Parathyroid adenoma (tissue), 2 donors: ENCODE measurements around the gene F10.

Experiments used
- H2AFZ ChIP-seq: fragments of 300-600 bp; sonication (generic); one replicate; pipeline ENCODE4 v1.7.0; 2017; ENCODE audit warnings: antibody characterized with exemption, mild to moderate bottlenecking
- H3K27ac ChIP-seq: fragments of 300-600 bp; sonication (generic); one replicate; pipeline ENCODE4 v1.7.0; 2017
- H3K27me3 ChIP-seq: fragments of 300-600 bp; sonication (generic); one replicate; pipeline ENCODE4 v1.7.0; 2017; ENCODE audit warnings: low read length; ENCODE audit not compliant: control insufficient read depth, insufficient read depth
- H3K36me3 ChIP-seq: fragments of 300-600 bp; sonication (generic); one replicate; pipeline ENCODE4 v1.7.0; 2017; ENCODE audit warnings: low read length; ENCODE audit not compliant: control insufficient read depth, insufficient read depth
- H3K4me1 ChIP-seq: fragments of 300-600 bp; sonication (generic); one replicate; pipeline ENCODE4 v1.7.0; 2017; ENCODE audit warnings: control low read depth
- H3K4me2 ChIP-seq: fragments of 300-600 bp; sonication (generic); one replicate; pipeline ENCODE4 v1.7.0; 2017; ENCODE audit warnings: low read length
- H3K4me3 ChIP-seq: fragments of 300-600 bp; sonication (generic); one replicate; pipeline ENCODE4 v1.7.0; 2017; ENCODE audit warnings: low read depth, low read length
- H3K79me2 ChIP-seq: fragments of 300-600 bp; sonication (generic); one replicate; pipeline ENCODE4 v1.7.0; 2017; ENCODE audit warnings: control low read depth
- H3K9ac ChIP-seq: fragments of 300-600 bp; sonication (generic); one replicate; pipeline ENCODE4 v1.7.0; 2017; ENCODE audit warnings: mild to moderate bottlenecking
- H3K9me3 ChIP-seq: fragments of 300-600 bp; sonication (generic); one replicate; pipeline ENCODE4 v1.7.0; 2017; ENCODE audit warnings: low read length; ENCODE audit not compliant: control insufficient read depth
- TF ChIP-seq, protein P1 (sequence below): fragments of 300-600 bp; sonication (generic); IDR thresholded peaks from one replicate; pipeline ENCODE4 v1.7.0; 2017; ENCODE audit warnings: antibody characterized with exemption, mild to moderate bottlenecking
- donor health status: primary hyperparathyroidism.

Gene F10

DNA sequence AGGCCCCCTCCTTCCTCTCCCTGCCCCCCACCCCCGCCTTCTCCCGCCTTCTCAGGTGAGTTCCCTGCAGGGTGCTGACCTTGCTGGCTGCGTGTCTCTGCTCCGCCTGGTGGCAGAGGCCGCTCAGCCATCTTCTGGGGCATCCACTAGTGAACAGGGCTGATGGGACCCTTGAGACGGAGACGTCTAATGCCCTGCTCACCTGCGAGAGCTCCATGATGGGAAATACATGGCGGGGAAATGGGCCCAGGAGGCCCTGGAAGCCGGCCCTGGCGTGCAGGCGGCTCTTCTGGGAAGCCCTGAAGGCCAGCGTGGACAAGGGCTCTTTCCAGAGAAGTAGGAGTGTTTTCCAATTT, 32.2 kb upstream of the F10 start:
- H3K4me1 ChIP-seq = no peaks in the 10 kb centered on the region
- no peak overlapping the region for H3K9ac ChIP-seq
- no peak overlapping the region for H3K4me3 ChIP-seq
- no peaks in the 10 kb centered on the region for H3K79me2 ChIP-seq
- no peaks in the 10 kb centered on the region for H3K9me3 ChIP-seq
- TF ChIP-seq, protein P1, sequence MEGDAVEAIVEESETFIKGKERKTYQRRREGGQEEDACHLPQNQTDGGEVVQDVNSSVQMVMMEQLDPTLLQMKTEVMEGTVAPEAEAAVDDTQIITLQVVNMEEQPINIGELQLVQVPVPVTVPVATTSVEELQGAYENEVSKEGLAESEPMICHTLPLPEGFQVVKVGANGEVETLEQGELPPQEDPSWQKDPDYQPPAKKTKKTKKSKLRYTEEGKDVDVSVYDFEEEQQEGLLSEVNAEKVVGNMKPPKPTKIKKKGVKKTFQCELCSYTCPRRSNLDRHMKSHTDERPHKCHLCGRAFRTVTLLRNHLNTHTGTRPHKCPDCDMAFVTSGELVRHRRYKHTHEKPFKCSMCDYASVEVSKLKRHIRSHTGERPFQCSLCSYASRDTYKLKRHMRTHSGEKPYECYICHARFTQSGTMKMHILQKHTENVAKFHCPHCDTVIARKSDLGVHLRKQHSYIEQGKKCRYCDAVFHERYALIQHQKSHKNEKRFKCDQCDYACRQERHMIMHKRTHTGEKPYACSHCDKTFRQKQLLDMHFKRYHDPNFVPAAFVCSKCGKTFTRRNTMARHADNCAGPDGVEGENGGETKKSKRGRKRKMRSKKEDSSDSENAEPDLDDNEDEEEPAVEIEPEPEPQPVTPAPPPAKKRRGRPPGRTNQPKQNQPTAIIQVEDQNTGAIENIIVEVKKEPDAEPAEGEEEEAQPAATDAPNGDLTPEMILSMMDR = no peak
- no peaks in the 10 kb centered on the region for H3K36me3 ChIP-seq
- H3K27ac ChIP-seq = no peak overlapping the region
- H2AFZ ChIP-seq = no peak overlapping the region
- H3K4me2 ChIP-seq = no peak overlapping the region
- no peaks in the 10 kb centered on the region for H3K27me3 ChIP-seq

DNA sequence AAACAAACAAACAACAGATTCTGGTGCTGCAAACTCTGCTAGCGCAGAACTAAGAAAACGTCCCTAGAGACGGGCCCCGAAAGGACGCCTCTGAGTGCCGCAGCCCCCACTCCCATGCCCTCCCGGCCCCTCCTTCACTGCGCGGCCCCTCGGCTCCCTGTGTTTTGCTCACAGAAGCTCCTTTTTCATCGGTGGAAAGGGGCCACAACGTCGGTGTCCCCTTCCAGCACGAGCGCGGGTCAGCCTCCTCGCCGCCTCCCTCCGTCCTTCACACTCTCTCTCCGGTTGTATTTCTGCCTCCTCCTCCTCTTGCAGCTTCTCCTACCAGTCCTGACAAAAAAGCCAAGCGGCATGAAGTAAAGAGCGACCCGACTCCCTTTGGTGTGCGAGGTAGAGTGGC, 31.8 kb upstream of the F10 start:
- H3K4me3 ChIP-seq = no peak overlapping the region
- H3K4me2 ChIP-seq = no peak overlapping the region
- no peak overlapping the region for H2AFZ ChIP-seq
- H3K27me3 ChIP-seq = no peaks in the 10 kb centered on the region
- TF ChIP-seq, protein P1 = no peak
- H3K4me1 ChIP-seq = no peaks in the 10 kb centered on the region
- no peak overlapping the region for H3K27ac ChIP-seq
- no peaks in the 10 kb centered on the region for H3K79me2 ChIP-seq
- H3K9me3 ChIP-seq = no peaks in the 10 kb centered on the region
- H3K9ac ChIP-seq = no peak overlapping the region
- H3K36me3 ChIP-seq = no peaks in the 10 kb centered on the region

DNA sequence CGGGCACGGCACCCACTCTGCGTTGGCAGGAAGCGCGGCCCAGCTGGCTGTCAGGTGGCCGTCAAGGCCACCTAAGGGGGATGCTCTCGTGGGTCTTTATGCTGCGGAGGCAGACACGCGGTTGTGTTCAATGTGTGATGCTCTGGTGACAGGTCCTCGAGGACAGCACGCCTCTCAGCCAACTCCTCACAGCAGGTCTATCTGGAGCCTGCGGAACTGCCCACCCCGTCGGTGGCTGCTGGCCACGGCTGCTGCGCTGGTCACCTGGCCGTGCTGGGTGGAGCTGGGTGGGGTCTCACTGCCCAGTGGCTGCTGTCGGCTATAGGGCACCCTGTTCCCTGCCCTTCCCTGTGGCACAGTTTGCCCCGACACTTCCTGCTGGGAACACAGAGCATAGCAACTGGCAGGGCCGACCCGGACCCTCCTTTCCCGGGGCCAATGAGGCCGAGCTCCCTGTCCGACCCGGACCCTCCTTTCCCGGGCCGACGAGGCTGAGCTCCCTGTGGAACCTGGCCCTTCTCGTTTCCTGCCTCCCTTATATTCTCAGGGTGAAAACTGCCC, 31.3 kb upstream of the F10 start:
- Histone ChIP-seq H2AFZ (no peak overlapping the region), H3K36me3 (no peaks in the 10 kb centered on the region)

DNA sequence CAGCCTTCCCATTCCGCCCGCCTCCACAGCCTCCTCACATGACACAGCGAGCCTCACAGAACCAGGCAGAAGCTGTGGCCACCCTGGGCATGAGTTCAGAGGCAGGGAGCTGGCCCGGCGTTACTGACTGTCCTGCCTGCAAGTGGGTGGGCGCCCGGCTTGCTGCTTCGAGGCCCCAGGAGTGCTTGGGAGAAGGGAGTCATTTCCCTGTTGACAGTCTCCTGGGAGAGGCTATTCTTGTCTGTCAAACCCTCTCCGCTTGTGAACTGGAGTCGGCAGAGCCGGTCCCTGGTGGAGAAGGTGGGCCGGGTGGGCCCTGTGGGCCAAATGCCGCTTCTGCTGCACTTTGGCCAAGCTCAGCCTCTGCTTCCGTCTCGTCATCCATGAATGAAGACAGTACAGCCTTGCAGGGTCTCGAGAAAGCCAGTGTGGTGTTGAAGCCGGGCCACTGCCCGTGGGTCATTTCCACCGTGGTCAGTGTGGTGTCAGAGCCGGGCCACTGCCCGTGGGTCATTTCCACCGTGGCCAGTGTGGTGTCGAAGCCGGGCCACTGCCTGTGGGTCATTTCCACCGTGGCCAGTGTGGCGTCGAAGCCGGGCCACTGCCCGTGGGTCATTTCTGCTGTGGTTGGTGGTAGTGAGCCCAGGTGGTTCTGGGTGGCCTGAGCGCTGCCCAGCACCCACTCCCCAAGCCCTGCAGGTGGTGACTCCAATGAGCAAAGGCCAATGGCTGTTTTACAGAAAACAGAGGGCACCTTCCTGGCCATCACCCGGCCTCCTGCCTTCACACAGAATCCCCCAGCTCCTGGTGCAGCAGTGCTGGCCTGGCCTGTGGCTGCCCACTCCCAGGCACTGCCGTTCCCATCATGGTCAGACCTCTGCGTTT, 30.5 kb upstream of the F10 start:
- H3K79me2 ChIP-seq = no peaks in the 10 kb centered on the region
- no peaks in the 10 kb centered on the region for H3K4me1 ChIP-seq
- no peak overlapping the region for H3K9ac ChIP-seq
- H3K27ac ChIP-seq = no peak overlapping the region
- no peaks in the 10 kb centered on the region for H3K36me3 ChIP-seq
- no peaks in the 10 kb centered on the region for H3K27me3 ChIP-seq
- H3K4me3 ChIP-seq = no peak overlapping the region
- H3K4me2 ChIP-seq = no peak overlapping the region
- no peak overlapping the region for H2AFZ ChIP-seq
- H3K9me3 ChIP-seq = no peaks in the 10 kb centered on the region
- TF ChIP-seq, protein P1 = no peak

More for the DNA sequence above, 31.3 kb upstream of the F10 start:
- H3K4me3 ChIP-seq = no peak overlapping the region
- no peaks in the 10 kb centered on the region for H3K27me3 ChIP-seq
- no peak overlapping the region for H3K4me2 ChIP-seq
- TF ChIP-seq, protein P1 = no peak
- H3K4me1 ChIP-seq = no peaks in the 10 kb centered on the region
- no peak overlapping the region for H3K27ac ChIP-seq
- H3K9me3 ChIP-seq = no peaks in the 10 kb centered on the region
- no peak overlapping the region for H3K9ac ChIP-seq
- H3K79me2 ChIP-seq = no peaks in the 10 kb centered on the region
